ENCODE measurements around the gene ABL2. TPM values are rescaled to one million over a fixed set of nuclear protein-coding genes. Genes with fewer than 3 reads are reported as not detected.

The ABL2 gene
- total and polyA plus RNA-seq, 8 donors, result 1.3 to 26.6 (median 6.7) TPM

DNA sequence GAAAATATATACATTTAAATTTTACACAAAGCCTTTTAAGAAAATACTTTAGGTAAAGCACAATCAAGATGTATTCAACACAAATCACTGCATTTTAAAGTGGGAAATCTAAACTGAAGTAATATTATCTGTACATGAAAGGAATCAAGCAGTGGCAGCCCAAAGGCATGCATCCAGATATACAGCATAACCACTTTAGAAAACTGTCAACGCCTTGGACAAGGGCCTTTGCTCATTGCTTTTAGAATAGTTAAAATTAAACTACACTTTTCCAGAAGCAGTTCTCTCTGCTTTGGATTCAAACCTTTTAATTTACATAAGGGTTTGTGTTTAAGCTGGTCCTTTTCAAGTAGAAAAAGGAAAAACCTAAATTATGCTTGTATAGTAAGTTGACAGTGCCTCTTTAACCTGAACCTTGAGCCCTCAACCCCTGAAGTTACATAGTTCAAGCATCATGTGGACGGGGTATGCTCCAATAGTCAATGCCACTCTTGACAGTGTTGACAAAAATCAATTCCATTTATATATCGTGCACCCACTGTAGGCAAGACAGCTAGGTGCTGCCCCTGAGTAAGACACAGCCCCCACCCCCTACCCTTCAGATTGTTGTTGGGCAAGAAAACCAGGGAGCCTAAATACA, 124.7 kb downstream of the ABL2 start:
- H3K27me3 ChIP-seq, result no peaks in the 10 kb centered on the region
- H3K4me1 ChIP-seq, result no peaks in the 10 kb centered on the region
- intact Hi-C loops (cut with DNase I; ENCODE audit: low total_unique reads), result no loop called here
- 94 to 99% (median 95%) methylated on average over 3 of the region's 3 CpGs for WGBS, 5 donors
- no peak overlapping the region for H3K4me3 ChIP-seq
- no peak overlapping the region for H3K27ac ChIP-seq
- DNase-seq, result no peak
- H3K9me3 ChIP-seq, result no peaks in the 10 kb centered on the region
- TF ChIP-seq EP300 (IDR thresholded peaks at IDR 0.05) (no peak), POLR2AphosphoS5 (IDR thresholded peaks at IDR 0.05) (no peak), POLR2A (IDR thresholded peaks at IDR 0.05) (no peak)
- TF ChIP-seq, protein P1, sequence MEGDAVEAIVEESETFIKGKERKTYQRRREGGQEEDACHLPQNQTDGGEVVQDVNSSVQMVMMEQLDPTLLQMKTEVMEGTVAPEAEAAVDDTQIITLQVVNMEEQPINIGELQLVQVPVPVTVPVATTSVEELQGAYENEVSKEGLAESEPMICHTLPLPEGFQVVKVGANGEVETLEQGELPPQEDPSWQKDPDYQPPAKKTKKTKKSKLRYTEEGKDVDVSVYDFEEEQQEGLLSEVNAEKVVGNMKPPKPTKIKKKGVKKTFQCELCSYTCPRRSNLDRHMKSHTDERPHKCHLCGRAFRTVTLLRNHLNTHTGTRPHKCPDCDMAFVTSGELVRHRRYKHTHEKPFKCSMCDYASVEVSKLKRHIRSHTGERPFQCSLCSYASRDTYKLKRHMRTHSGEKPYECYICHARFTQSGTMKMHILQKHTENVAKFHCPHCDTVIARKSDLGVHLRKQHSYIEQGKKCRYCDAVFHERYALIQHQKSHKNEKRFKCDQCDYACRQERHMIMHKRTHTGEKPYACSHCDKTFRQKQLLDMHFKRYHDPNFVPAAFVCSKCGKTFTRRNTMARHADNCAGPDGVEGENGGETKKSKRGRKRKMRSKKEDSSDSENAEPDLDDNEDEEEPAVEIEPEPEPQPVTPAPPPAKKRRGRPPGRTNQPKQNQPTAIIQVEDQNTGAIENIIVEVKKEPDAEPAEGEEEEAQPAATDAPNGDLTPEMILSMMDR (IDR thresholded peaks at IDR 0.05), result no peak
- peaks cover 26 to 46% (median 43%) of the 10 kb centered on the region in 4 donors for H3K36me3 ChIP-seq

DNA sequence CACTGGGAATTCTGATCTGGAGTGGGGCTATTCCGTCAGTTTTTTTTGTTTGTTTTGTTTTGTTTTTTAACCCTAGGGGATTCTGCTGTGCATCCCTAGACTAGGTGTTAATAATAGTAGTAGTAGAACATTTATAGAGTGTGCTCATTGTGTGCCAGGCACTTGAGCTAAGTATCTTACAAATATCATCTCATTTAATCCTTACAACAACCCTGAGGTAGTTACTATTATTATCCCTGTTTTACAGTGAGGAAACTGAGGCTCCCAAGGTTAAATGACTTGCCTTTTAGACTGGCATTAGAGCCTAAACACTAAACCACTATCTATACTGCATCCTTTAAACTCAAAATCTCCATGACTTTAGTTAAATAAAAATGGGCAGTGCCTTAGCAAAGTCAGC, 125.5 kb downstream of the ABL2 start:
- no peak overlapping the region for H3K27ac ChIP-seq
- no peaks in the 10 kb centered on the region for H3K27me3 ChIP-seq
- DNase-seq, result no peak
- TF ChIP-seq EP300 (IDR thresholded peaks at IDR 0.05) (no peak), POLR2A (IDR thresholded peaks at IDR 0.05) (no peak), POLR2AphosphoS5 (IDR thresholded peaks at IDR 0.05) (no peak)
- TF ChIP-seq, protein P1 (IDR thresholded peaks at IDR 0.05), result no peak
- intact Hi-C loops (cut with DNase I; ENCODE audit: low total_unique reads), result no loop called here
- WGBS, 5 donors, result 89 to 100% (median 95%) methylated on average over 1 of the region's 1 CpG
- no peak overlapping the region for H3K4me3 ChIP-seq
- no peaks in the 10 kb centered on the region for H3K9me3 ChIP-seq
- no peaks in the 10 kb centered on the region for H3K4me1 ChIP-seq
- peaks cover 19 to 41% (median 36%) of the 10 kb centered on the region in 4 donors for H3K36me3 ChIP-seq

DNA sequence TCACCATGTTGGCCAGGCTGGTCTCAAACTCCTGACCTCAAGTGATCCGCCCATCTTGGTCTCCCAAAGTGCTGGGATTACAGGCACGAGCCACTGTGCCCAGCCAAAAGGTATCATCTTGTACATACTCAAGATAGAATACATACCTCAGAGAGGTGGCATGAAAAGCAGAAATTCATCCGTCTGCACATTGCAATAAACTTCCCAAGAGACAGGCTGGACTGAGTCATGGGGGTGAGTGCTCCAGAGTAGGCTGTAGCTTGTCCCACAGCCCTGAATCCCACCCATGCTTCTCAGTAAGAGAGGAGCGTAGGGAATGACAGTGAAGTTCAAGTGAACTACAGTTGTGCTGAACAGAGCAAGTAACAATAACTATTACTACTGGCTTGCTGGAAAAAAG, 127.9 kb downstream of the ABL2 start:
- intact Hi-C loops (cut with DNase I; ENCODE audit: low total_unique reads), result no loop called here
- TF ChIP-seq POLR2AphosphoS5 (IDR thresholded peaks at IDR 0.05) (no peak), POLR2A (IDR thresholded peaks at IDR 0.05) (no peak), EP300 (IDR thresholded peaks at IDR 0.05) (no peak)
- TF ChIP-seq, protein P1 (IDR thresholded peaks at IDR 0.05), result no peak
- Histone ChIP-seq H3K27ac (no peak overlapping the region), H3K4me3 (no peak overlapping the region), H3K27me3 (no peaks in the 10 kb centered on the region), H3K9me3 (no peaks in the 10 kb centered on the region), H3K4me1 (no peaks in the 10 kb centered on the region), H3K36me3 (peaks cover 9 to 38% (median 30%) of the 10 kb centered on the region in 4 donors)
- DNase-seq, result no peak
- WGBS, 5 donors, result 90 to 98% (median 94%) methylated on average over 4 of the region's 4 CpGs

DNA sequence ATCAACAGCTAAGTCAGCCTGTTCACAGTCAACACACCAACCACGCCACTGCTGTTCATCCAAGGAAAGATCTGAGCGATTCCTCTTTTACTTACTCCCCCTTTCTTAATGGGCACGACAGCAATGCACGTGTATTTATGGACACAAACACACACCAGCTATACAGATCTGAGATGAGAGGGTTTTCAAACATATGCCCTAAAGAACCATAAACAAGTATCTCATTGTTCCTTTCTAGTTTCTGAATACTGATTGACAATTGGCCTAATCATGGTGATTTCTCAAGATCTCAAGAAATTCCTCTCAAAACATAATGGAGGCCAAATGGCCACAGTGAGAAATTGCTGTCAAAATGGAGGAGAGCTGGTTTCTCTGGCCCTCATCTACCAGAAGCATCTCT, 129.6 kb downstream of the ABL2 start:
- Histone ChIP-seq H3K9me3 (no peaks in the 10 kb centered on the region), H3K36me3 (peaks cover 16 to 51% (median 45%) of the 10 kb centered on the region in 4 donors), H3K4me3 (no peak overlapping the region), H3K27me3 (no peaks in the 10 kb centered on the region), H3K4me1 (peaks cover 0 to 8% (median 0%) of the 10 kb centered on the region in 4 donors), H3K27ac (no peak overlapping the region)
- DNase-seq, result no peak
- TF ChIP-seq, protein P1 (IDR thresholded peaks at IDR 0.05), result no peak
- TF ChIP-seq POLR2A (IDR thresholded peaks at IDR 0.05), result no peak
- no peak for TF ChIP-seq POLR2AphosphoS5 (IDR thresholded peaks at IDR 0.05)
- TF ChIP-seq EP300 (IDR thresholded peaks at IDR 0.05), result no peak
- intact Hi-C loops (cut with DNase I; ENCODE audit: low total_unique reads), result no loop called here
- 90 to 98% (median 96%) methylated on average over 4 of the region's 4 CpGs for WGBS, 5 donors
